Adrenal gland (tissue), 5 donors: ENCODE measurements around the gene DCAF6.

ENCODE experiments used
- CTCF ChIP-seq, 6 experiments: fragments of 450-650 bp in 4 of 6; fragments of 200-600 bp in 2 of 6; sonication (generic) in 1 of 6; IDR thresholded peaks; 1 replicate in 5 of 6; 2 replicates in 1 of 6; pipeline versions ENCODE4 v1.5.1 to v1.8.0; 2016 to 2021; ENCODE audit warnings: antibody characterized with exemption in 6 of 6, mild to moderate bottlenecking in 2 of 6, moderate library complexity in 1 of 6
- POLR2A ChIP-seq, 2 donors: fragments of 450-650 bp; IDR thresholded peaks; one replicate each; pipeline ENCODE4 v1.6.1; 2017; ENCODE audit warnings: antibody characterized with exemption in 2 of 2, mild to moderate bottlenecking in 2 of 2, moderate library complexity in 1 of 2
- donor health status: DM: no; HTN: no; CAD: no.

- TF ChIP-seq CTCF (IDR thresholded peaks at IDR 0.05), result no peak
- no peak for TF ChIP-seq POLR2A (IDR thresholded peaks at IDR 0.05)
Measured at GRCh38 chr1:167905671-167906070, 30.8 kb upstream of the DCAF6 start.
